SK-N-SH treated with all-trans-retinoic acid at 6 μM for 48 hours (cell line): ENCODE data around the gene CPT1A.

Source experiments
- ATAC-seq: fragments of 200-7000 bp; cut with Tn5 transposase; 3 replicates; pipeline ENCODE4 v1.9.1; 2020; ENCODE audit warnings: mild to moderate bottlenecking, moderate library complexity
- BACH2 ChIP-seq: fragments of 250-450 bp; sonication (Bioruptor Pico); IDR thresholded peaks from 2 replicates; pipeline ENCODE4 v1.9.0; 2021; ENCODE audit warnings: mild to moderate bottlenecking, borderline replicate concordance
- CREB5 ChIP-seq: fragments of 250-450 bp; sonication (Bioruptor Pico); IDR thresholded peaks from 2 replicates; pipeline ENCODE4 v1.5.1; 2020; ENCODE audit warnings: low read depth, mild to moderate bottlenecking, moderate library complexity
- CSDC2 ChIP-seq: fragments of 250-450 bp; sonication (Bioruptor Pico); IDR thresholded peaks from 2 replicates; pipeline ENCODE4 v1.5.0; 2020; ENCODE audit warnings: mild to moderate bottlenecking, moderate library complexity
- ESRRG ChIP-seq: fragments of 250-450 bp; sonication (Bioruptor Pico); IDR thresholded peaks from 2 replicates; pipeline ENCODE4 v1.6.1; 2021; ENCODE audit warnings: mild to moderate bottlenecking
- GLIS3 ChIP-seq: fragments of 250-450 bp; sonication (Bioruptor Pico); IDR thresholded peaks from 2 replicates; pipeline ENCODE4 v1.5.0; 2020; ENCODE audit warnings: mild to moderate bottlenecking, moderate library complexity
- OSR1 ChIP-seq: fragments of 250-450 bp; sonication (Bioruptor Pico); IDR thresholded peaks from 2 replicates; pipeline ENCODE4 v1.8.0; 2022; ENCODE audit warnings: moderate library complexity, mild to moderate bottlenecking, inconsistent platforms
- PATZ1 ChIP-seq: fragments of 250-450 bp; sonication (Bioruptor Pico); IDR thresholded peaks from 2 replicates; pipeline ENCODE4 v1.8.0; 2020; ENCODE audit warnings: mild to moderate bottlenecking, moderate library complexity, borderline replicate concordance
- POU6F1 ChIP-seq: fragments of 250-450 bp; sonication (Bioruptor Pico); IDR thresholded peaks from 2 replicates; pipeline ENCODE4 v1.8.0; 2021; ENCODE audit warnings: low read depth, mild to moderate bottlenecking, moderate library complexity, borderline replicate concordance
- PPARA ChIP-seq: fragments of 250-450 bp; sonication (Bioruptor Pico); IDR thresholded peaks from 2 replicates; pipeline ENCODE4 v1.5.0; 2020; ENCODE audit warnings: mild to moderate bottlenecking, borderline replicate concordance
- RARB ChIP-seq: fragments of 250-450 bp; sonication (Bioruptor Pico); IDR thresholded peaks from 2 replicates; pipeline ENCODE4 v1.8.0; 2021; ENCODE audit warnings: mild to moderate bottlenecking, moderate library complexity
- SNAI2 ChIP-seq: fragments of 250-450 bp; sonication (Bioruptor Pico); IDR thresholded peaks from 2 replicates; pipeline ENCODE4 v1.5.0; 2020; ENCODE audit warnings: mild to moderate bottlenecking, moderate library complexity
- TCF4 ChIP-seq: fragments of 250-450 bp; sonication (Bioruptor Pico); IDR thresholded peaks from 2 replicates; pipeline ENCODE4 v1.8.0; 2021; ENCODE audit warnings: mild to moderate bottlenecking, moderate library complexity, borderline replicate concordance
- TOX ChIP-seq: fragments of 250-450 bp; sonication (Bioruptor Pico); IDR thresholded peaks from 2 replicates; pipeline ENCODE4 v1.8.0; 2021; ENCODE audit warnings: mild to moderate bottlenecking, moderate library complexity, borderline replicate concordance
- TSHZ2 ChIP-seq: fragments of 250-450 bp; sonication (Bioruptor Pico); IDR thresholded peaks from 2 replicates; pipeline ENCODE4 v1.5.0; 2020; ENCODE audit warnings: mild to moderate bottlenecking, moderate library complexity
- ZC3H10 ChIP-seq: fragments of 250-450 bp; sonication (Bioruptor Pico); IDR thresholded peaks from 2 replicates; pipeline ENCODE4 v1.5.1; 2021; ENCODE audit warnings: mild to moderate bottlenecking, moderate library complexity
- ZFP3 ChIP-seq: fragments of 250-450 bp; sonication (Bioruptor Pico); IDR thresholded peaks from 2 replicates; pipeline ENCODE4 v1.5.0; 2020; ENCODE audit warnings: mild to moderate bottlenecking, moderate library complexity
- ZFP30 ChIP-seq: fragments of 450-650 bp; formaldehyde crosslinking; IDR thresholded peaks from 2 replicates; pipeline ENCODE4 v1.5.0; 2022; ENCODE audit warnings: mild to moderate bottlenecking, moderate library complexity
- ZNF565 ChIP-seq: fragments of 450-650 bp; formaldehyde crosslinking; conservative IDR thresholded peaks from 2 replicates; pipeline ENCODE4 v1.5.0; 2020; ENCODE audit warnings: low read depth, mild to moderate bottlenecking, moderate library complexity
- ZNF70 ChIP-seq: fragments of 450-650 bp; formaldehyde crosslinking; IDR thresholded peaks from 2 replicates; pipeline ENCODE4 v1.5.0; 2020; ENCODE audit warnings: mild to moderate bottlenecking, moderate library complexity
- ZNF8 ChIP-seq: fragments of 450-650 bp; formaldehyde crosslinking; IDR thresholded peaks from 2 replicates; pipeline ENCODE4 v1.5.0; 2020; ENCODE audit warnings: mild to moderate bottlenecking, moderate library complexity

Gene CPT1A

GRCh38 chr11:68843052-68843561 lies 1.4 kb upstream of the CPT1A start:
- TF ChIP-seq RARB (CRISPR knock-in tag) (no peak), BACH2 (CRISPR knock-in tag) (no peak), SNAI2 (CRISPR knock-in tag) (no peak), ZFP3 (CRISPR knock-in tag) (no peak), TSHZ2 (CRISPR knock-in tag) (no peak), ESRRG (CRISPR knock-in tag) (no peak), ZC3H10 (CRISPR knock-in tag) (no peak), ZFP30 (no peak), ZNF70 (CRISPR knock-in tag) (no peak), TCF4 (no peak)
- no peak for ATAC-seq

- no peak for ATAC-seq
- TF ChIP-seq ZNF8 (CRISPR knock-in tag): no peak
- no peak for TF ChIP-seq BACH2 (CRISPR knock-in tag)
- no peak for TF ChIP-seq SNAI2 (CRISPR knock-in tag)
- no peak for TF ChIP-seq GLIS3 (CRISPR knock-in tag)
- TF ChIP-seq POU6F1: no peak
- no peak for TF ChIP-seq PATZ1
- no peak for TF ChIP-seq CREB5 (CRISPR knock-in tag)
- TF ChIP-seq ZC3H10 (CRISPR knock-in tag): no peak
- no peak for TF ChIP-seq PPARA
- TF ChIP-seq ZFP30: no peak
- no peak for TF ChIP-seq ESRRG (CRISPR knock-in tag)
- TF ChIP-seq ZNF565: no peak
- TF ChIP-seq TSHZ2 (CRISPR knock-in tag): no peak
- no peak for TF ChIP-seq TCF4
- no peak for TF ChIP-seq ZFP3 (CRISPR knock-in tag)
- TF ChIP-seq RARB (CRISPR knock-in tag): no peak
- TF ChIP-seq OSR1: no peak
- TF ChIP-seq TOX: no peak
- no peak for TF ChIP-seq CSDC2
- TF ChIP-seq, all 23 proteins: peak for 0
Observed at GRCh38 chr11:68842427-68843051, 823 bp upstream of the CPT1A start.
